Memory B cell (primary cell): ENCODE results near the gene SLC9A3.
A peak's percentile ranks its signal among the peaks of the same experiment; 100 is the strongest.

ENCODE experiments used
- ATAC-seq: fragments of 150-1000 bp; cut with Tn5 transposase; 2 replicates; pipeline ENCODE4 v1.10.0; 2021; ENCODE audit warnings: low read depth, mild to moderate bottlenecking, moderate library complexity
- DNase-seq, 2 donors: peaks; one replicate each; pipeline ENCODE4 v3.0.0; 2022; ENCODE audit warnings: low spot score in 2 of 2
- H3K27ac Mint-ChIP-seq: one replicate; pipeline ENCODE4 v1.8.0; 2022; ENCODE audit warnings: mild to moderate bottlenecking, moderate library complexity, mixed read lengths
- H3K27me3 Mint-ChIP-seq: one replicate; pipeline ENCODE4 v1.8.0; 2022; ENCODE audit warnings: mixed read lengths
- H3K36me3 Mint-ChIP-seq: one replicate; pipeline ENCODE4 v1.8.0; 2022; ENCODE audit warnings: mild to moderate bottlenecking, mixed read lengths
- H3K4me1 Mint-ChIP-seq: one replicate; pipeline ENCODE4 v1.8.0; 2022; ENCODE audit warnings: mixed read lengths
- H3K4me3 Mint-ChIP-seq: one replicate; pipeline ENCODE4 v1.8.0; 2022; ENCODE audit warnings: mild to moderate bottlenecking, moderate library complexity, mixed read lengths
- H3K9me3 Mint-ChIP-seq: one replicate; pipeline ENCODE4 v1.8.0; 2022; ENCODE audit warnings: mixed read lengths

Gene SLC9A3

DNA sequence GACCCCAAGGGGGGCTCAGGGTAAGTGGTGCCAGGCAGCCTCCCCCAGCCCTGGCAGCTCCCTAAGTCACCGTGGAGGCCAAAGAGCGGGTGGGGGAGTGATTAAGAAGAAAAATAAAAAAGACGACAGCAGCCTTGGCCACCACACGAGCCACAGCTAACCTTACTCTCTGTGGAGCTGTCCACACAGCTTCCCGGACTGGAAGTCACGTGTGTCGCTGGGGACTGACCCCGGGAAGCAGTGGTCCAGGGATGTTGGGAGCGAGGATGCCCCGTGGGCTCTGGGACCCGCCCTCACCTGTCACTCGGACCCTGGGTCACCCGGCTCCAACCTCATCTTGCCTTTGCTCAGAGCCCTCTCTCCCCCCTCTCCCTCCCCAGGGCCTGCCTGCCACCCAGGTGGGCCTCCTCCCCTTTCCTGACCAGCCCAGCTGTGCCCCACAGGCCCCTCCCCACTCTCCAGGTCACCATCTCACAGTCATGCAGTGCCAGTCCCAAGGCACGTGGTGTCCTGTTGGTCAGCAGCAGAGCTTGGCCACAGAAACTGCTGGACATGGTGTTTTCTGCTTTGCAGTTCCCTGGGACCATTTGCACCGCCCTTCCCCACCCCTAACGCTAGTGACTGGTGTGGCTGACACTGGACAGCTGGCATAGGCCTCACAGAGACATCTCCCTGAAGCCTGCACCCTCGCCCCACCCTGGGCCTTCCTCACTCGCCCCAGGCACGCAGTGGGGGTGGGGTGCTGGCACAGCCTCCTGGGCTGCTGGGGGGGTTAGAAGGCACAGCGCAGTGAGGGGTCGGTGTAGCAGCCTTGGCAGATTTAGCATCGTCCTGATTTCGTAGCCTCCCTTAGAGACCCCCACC lies 91.1 kb downstream of the SLC9A3 start:
- Mint-ChIP-seq H3K4me3 (no peak overlapping the region), H3K4me1 (no peaks in the 10 kb centered on the region)

DNA sequence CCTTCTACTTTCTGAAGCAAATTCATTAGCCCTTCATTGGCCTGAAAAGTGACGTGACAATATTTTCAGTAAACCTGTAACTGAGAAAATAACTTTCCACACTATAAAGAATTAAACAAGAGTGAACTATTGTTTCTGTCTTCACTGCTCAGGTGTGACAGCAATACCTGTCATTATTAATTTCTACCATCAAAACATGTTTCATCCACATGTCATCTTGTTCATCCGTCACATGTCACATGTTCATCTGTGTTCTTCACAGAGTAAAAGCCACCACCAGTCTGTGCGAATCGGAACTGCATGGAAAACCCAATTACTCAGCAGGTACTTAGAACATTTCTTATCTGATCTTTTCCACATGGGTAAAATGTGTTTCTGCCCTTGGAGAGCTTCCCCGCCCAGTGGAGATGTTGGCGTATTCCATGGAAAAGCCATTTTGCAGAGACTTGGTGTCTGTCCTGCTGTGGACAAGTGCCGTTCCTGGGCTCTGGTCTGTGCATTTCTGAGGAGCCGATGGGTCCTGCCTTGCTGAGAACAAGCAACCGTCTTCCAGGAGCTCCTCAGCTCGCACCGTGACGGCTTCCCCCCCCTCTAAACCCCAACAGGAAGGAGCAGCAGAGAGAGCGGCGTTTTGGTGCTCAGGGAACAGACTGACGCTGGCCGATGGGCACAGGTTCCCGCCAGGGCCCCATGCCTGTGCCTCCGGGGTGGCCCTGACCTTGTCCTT lies 91.9 kb downstream of the SLC9A3 start:
- H3K9me3 Mint-ChIP-seq: no peaks in the 10 kb centered on the region
- DNase-seq: no peak
- H3K27me3 Mint-ChIP-seq: peaks cover 18% of the 10 kb centered on the region
- H3K27ac Mint-ChIP-seq: no peak overlapping the region
- no peaks in the 10 kb centered on the region for H3K36me3 Mint-ChIP-seq
- H3K4me3 Mint-ChIP-seq: no peak overlapping the region
- ATAC-seq: no peak
- H3K4me1 Mint-ChIP-seq: no peaks in the 10 kb centered on the region

More for the DNA sequence above, 91.1 kb downstream of the SLC9A3 start:
- DNase-seq (no peak), ATAC-seq (no peak)
- Mint-ChIP-seq H3K27ac (no peak overlapping the region), H3K9me3 (no peaks in the 10 kb centered on the region), H3K27me3 (peaks cover 18% of the 10 kb centered on the region), H3K36me3 (no peaks in the 10 kb centered on the region)

DNA sequence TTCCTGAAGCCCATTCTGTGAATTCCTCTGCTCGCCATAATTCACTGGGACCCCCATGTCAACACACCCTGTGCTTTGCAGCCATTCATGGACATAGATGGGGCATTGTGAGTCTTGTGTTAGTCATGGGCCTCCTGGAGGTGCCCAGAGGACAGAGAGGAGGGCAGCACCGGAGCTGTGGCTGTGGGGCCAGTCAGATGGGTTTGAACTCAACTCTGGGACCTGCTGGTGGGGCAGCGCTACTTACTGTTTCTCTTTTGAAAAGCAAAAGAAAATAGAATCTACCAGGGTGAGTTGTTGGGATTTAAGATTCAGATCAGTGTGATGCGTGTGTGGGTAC lies 92.6 kb downstream of the SLC9A3 start:
- H3K36me3 Mint-ChIP-seq: no peaks in the 10 kb centered on the region
- H3K4me3 Mint-ChIP-seq: no peak overlapping the region
- no peak for DNase-seq
- no peak overlapping the region for H3K27ac Mint-ChIP-seq
- H3K4me1 Mint-ChIP-seq: no peaks in the 10 kb centered on the region
- peaks cover 18% of the 10 kb centered on the region for H3K27me3 Mint-ChIP-seq
- peaks cover 3% of the 10 kb centered on the region for H3K9me3 Mint-ChIP-seq
- no peak for ATAC-seq

DNA sequence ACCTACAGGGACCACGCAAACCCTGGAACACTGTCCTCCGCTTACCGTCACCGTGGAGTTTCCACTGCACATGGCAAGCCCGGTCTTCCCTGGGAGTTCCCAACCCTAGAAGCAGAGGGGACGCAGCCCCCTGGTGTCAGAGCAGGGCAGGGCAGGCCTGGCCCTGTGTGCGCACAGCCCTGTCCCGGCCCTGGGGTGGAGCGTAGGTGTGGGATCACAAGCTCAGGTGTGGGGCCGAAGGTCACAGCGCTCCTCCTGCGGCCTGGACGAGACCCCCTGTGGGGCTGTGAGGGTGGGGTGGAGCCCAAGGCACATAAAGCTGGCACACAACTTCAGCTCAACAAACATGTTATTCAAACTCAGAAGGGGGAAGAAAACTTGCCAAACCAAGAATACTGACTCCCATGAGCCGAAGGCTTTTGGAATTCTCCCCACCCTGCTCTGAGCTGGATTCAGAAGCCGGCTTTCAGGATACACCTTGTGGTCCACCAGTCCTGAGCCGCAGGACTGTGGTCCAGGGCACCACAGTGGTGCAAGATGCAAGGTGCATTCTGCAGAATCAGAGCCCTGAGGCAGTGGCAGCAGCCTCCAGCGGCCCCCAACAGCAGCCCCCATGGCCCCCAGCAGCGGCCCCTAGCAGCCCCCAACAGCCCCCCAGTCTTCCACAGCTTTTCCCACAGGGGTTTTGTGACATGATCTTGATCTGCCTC lies 93.1 kb downstream of the SLC9A3 start:
- Mint-ChIP-seq H3K27me3 (peaks cover 20% of the 10 kb centered on the region), H3K4me1 (no peaks in the 10 kb centered on the region), H3K4me3 (no peak overlapping the region), H3K27ac (no peak overlapping the region), H3K36me3 (peaks cover 4% of the 10 kb centered on the region), H3K9me3 (peaks cover 8% of the 10 kb centered on the region)
- DNase-seq (no peak), ATAC-seq (peak; percentile 89)

DNA sequence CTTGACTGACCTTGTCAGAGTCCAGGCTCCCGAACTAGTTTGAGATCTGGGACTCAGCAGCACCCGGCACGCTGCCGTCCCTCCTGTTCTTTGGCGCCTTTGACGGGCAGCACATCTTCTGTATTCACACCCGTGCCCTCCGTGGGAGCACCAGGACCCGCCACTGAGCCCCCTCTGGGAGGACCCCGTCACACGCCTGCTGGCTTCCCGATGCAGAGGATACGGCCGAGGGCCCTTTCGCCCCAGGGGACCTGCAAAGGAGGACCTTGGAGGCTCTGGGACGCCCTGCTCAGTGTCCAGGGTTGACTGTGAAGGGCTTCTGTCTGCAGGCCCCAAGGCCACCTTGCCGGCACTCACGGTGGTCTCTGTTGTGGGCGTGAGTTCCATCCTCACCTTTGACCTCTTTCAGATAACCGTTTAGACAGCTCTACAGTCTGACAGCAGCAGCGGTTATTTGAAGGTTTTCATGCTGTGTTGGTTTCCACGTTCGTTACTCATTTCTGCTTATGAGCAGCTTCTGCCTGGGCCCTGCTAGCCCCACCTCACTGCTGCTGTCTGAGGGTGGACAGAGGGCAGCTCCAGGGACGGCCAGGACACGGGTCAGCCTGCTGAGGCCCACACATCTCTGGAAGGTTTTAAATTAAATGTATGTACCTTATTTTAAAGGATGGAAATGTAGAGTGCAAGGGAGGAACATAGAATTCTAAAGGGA lies 93.9 kb downstream of the SLC9A3 start:
- ATAC-seq (no peak), DNase-seq (no peak)
- peaks cover 22% of the 10 kb centered on the region for H3K27me3 Mint-ChIP-seq
- H3K36me3 Mint-ChIP-seq: peaks cover 6% of the 10 kb centered on the region
- no peak overlapping the region for H3K4me3 Mint-ChIP-seq
- no peaks in the 10 kb centered on the region for H3K4me1 Mint-ChIP-seq
- H3K27ac Mint-ChIP-seq: no peak overlapping the region
- peaks cover 10% of the 10 kb centered on the region for H3K9me3 Mint-ChIP-seq

DNA sequence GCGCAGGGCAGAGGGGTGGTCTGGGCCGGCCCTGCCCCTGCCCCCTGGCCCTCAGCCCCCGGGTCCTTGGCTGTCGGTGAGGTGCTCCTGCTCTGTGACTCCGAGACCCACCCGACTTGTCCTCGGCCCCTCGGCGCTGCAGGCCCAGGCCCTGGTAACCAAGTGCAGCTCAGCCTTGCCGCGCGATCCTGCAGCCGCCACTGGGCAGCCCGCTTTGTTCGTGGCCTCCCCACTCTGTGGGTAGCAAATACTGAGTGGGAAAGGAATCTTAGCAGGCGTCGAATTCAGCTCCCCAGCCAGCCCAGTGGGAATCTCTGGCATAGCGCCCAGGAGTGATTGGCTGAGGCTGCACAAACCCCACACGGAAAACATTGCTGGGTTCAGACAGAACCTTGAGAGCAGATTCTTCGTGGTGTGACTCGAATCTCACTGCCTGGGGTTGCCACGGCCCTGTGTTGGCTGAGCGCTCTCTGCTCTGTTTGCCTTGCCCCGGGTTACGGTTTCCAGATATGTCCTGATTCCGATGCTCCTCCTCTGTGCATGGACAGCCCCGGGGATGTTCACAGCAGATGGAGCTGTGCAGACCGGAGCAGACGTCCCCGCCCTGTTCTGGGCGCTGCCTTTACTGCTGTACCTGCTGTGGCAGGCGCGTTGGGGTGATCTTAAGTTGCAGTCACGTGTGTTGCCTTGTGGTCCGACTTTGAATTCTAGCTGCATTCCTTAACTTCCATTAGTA lies 94.6 kb downstream of the SLC9A3 start:
- DNase-seq: no peak
- H3K27ac Mint-ChIP-seq: no peak overlapping the region
- peaks cover 22% of the 10 kb centered on the region for H3K27me3 Mint-ChIP-seq
- ATAC-seq: no peak
- H3K9me3 Mint-ChIP-seq: peaks cover 10% of the 10 kb centered on the region
- H3K36me3 Mint-ChIP-seq: peaks cover 6% of the 10 kb centered on the region
- peaks cover 4% of the 10 kb centered on the region for H3K4me1 Mint-ChIP-seq
- H3K4me3 Mint-ChIP-seq: no peak overlapping the region

DNA sequence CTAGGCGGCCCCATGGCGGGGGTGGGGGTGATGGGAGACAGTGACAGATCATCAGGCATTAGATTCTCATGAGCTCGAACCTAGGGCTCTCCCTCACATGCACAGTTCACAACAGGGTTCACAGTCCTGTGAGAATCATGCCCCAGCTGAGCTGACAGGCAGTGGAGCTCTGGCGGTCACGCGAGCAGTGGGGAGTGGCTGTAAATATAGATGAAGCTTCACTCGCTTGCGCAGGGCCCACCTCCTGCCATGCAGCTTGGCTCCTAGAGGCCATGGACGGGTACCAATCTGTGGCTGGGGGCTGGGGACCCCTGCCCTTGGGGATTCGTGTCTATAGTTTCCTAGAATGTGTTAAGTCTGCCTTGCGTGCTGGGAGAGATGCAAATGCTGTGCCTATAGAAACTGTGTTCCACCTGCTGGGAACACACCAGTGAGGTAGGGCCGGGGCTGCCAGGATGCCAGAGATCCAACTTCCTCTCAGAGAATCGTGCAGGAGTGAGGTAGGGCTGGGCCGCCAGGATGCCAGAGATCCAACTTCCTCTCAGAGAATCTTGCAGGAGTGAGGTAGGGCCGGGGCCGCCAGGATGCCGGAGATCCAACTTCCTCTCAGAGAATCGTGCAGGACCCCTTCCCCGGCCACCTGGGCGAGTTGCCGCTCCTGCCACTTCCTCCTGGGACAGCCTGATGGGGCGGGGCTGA lies 95.3 kb downstream of the SLC9A3 start:
- no peak for ATAC-seq
- H3K27ac Mint-ChIP-seq: no peak overlapping the region
- H3K9me3 Mint-ChIP-seq: peaks cover 10% of the 10 kb centered on the region
- no peak overlapping the region for H3K4me3 Mint-ChIP-seq
- H3K4me1 Mint-ChIP-seq: peaks cover 11% of the 10 kb centered on the region
- H3K27me3 Mint-ChIP-seq: peaks cover 22% of the 10 kb centered on the region
- H3K36me3 Mint-ChIP-seq: peaks cover 6% of the 10 kb centered on the region
- DNase-seq: no peak

DNA sequence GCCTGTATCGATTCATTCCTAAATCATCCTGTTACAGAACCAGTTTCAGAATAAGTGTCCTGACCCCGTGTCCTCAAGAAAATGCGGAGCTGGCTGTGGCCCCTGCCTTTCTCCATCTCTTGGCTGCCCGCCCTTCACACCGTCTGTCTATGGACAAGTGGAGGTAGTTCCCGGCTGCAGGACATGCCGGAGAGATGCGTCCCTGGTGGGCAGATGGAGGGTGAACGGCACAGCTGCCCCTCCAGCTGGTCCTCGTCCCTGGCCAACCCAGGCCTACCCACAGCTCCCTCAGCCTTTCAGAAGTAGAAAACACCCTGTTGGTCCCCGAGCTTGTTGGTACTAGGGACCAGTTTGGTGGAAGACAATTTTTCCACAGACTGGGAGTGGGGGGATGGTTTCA lies 96.0 kb downstream of the SLC9A3 start:
- peaks cover 6% of the 10 kb centered on the region for H3K36me3 Mint-ChIP-seq
- no peak overlapping the region for H3K27ac Mint-ChIP-seq

DNA sequence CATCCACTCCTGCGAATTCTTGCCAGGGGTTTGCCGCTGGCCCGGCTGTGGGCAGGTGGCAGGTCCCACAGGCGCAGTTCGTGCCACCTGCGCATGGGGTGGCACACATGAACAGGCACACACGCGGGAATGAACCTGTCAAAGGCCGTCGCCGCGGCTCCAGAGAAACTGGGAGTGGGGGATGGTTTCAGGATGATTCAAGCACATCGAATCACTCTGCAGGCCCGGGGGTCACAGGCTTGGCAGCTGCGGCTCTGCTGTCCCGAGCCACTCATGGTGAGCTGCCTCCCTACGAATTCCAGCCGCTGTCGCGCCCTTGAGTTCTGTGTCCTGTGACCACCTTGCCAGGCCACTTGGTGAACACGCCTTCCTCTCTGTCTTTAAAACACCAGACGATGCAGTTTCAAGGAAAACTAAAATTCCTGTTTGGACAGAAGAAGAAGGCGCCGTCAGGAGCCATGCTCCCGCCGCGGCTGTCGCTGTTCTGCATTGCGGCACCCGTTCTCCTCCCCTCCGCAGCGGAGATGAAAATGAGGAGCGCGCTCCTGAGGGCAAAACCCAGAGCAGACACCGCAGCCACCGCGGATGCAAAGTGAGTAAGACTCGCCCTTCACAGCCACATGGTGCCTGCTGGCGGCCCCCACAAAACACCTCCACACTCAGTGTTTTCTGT lies 96.7 kb downstream of the SLC9A3 start:
- no peak for DNase-seq
- peaks cover 10% of the 10 kb centered on the region for H3K9me3 Mint-ChIP-seq
- peaks cover 13% of the 10 kb centered on the region for H3K4me1 Mint-ChIP-seq
- H3K27me3 Mint-ChIP-seq: peaks cover 19% of the 10 kb centered on the region
- peaks cover 6% of the 10 kb centered on the region for H3K36me3 Mint-ChIP-seq
- no peak for ATAC-seq
- H3K27ac Mint-ChIP-seq: no peak overlapping the region
- no peak overlapping the region for H3K4me3 Mint-ChIP-seq

More for the DNA sequence above, 96.0 kb downstream of the SLC9A3 start:
- ATAC-seq: no peak
- peaks cover 10% of the 10 kb centered on the region for H3K9me3 Mint-ChIP-seq
- H3K4me3 Mint-ChIP-seq: no peak overlapping the region
- no peak for DNase-seq
- H3K4me1 Mint-ChIP-seq: peaks cover 13% of the 10 kb centered on the region
- peaks cover 20% of the 10 kb centered on the region for H3K27me3 Mint-ChIP-seq

DNA sequence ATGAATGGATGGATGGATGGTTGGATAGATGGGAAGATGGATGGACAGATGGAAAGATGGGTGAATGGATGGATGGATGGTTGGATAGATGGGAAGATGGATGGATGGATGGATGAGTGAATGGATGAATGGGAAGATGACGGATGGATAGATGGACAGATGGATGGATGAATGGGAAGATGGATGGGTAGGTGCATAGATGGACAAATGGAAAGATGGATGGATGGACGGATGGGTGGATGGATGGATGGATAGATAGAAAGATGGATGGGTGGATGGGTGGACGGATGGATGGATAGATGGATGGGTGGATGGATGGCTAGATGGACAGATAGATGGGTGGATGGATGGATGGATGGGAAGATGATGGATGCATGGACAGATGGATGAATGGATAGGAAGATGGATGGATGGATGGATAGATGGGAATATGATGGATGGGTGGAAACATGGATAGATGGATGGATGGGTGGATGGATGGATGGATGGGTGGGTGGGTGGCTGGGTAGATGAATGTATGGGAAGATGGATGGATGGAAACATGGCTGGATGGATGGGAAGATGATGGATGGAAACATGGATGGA lies 97.8 kb downstream of the SLC9A3 start:
- Mint-ChIP-seq H3K27me3 (peaks cover 12% of the 10 kb centered on the region), H3K36me3 (peaks cover 6% of the 10 kb centered on the region), H3K9me3 (peaks cover 10% of the 10 kb centered on the region), H3K4me3 (no peak overlapping the region), H3K4me1 (peaks cover 13% of the 10 kb centered on the region), H3K27ac (no peak overlapping the region)
- DNase-seq (no peak), ATAC-seq (no peak)

DNA sequence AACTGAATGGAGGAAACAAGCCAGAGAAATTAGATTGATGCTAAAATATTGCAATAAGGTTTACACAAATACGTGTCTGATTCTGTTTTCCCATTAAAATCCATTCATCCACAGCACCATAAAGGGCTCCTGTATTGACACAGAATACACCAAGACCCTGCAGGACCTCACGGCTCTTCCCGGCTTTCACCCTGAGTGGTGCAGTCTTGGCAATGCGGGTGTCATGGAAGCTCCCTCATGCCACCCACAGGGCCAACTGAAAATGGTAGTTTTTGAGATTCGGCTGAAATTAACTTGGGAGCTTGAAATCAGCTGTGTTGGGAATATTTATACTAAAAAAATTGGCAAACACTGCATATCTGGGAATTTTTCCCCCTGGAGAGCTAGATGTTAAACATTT lies 98.5 kb downstream of the SLC9A3 start:
- Mint-ChIP-seq H3K4me3 (no peak overlapping the region), H3K27ac (no peak overlapping the region), H3K4me1 (peaks cover 13% of the 10 kb centered on the region), H3K27me3 (peaks cover 12% of the 10 kb centered on the region), H3K9me3 (peaks cover 10% of the 10 kb centered on the region), H3K36me3 (peaks cover 6% of the 10 kb centered on the region)
- ATAC-seq: no peak
- DNase-seq: no peak
